GM23248 (cell line): ENCODE measurements around the gene DCD.

Experiments
- EZH2 ChIP-seq: fragments of 200-600 bp; sonication (generic); IDR thresholded peaks from 2 replicates; pipeline ENCODE4 v1.6.1; 2018; ENCODE audit warnings: antibody characterized with exemption, mild to moderate bottlenecking; ENCODE audit not compliant: insufficient read depth, poor library complexity, severe bottlenecking
- EZH2phosphoT487 ChIP-seq: fragments of 200-600 bp; sonication (generic); IDR thresholded peaks from 2 replicates; pipeline ENCODE4 v1.6.1; 2018; ENCODE audit warnings: antibody characterized with exemption, moderate library complexity, mild to moderate bottlenecking, low read depth; ENCODE audit not compliant: insufficient read depth

DNA sequence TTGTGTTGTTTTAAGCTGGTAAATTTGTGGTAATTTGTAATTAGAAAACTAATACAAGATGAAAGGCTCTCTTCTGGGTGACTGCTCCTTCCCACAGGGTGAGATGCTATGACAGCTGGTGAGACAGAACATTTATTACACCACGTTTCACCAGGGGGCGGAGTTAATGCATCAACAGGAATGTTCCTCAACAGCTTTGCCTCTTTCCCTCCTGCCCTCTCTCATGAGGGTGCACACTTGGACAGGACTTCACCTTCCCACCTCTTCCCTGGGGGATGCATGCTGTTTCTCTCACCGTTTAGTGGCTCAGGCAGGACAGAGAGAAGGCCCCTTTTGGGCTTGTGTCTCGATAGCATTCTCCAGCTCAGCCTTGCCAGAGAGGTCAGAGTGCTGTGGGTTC, 46.3 kb downstream of the DCD start:
- TF ChIP-seq EZH2: no peak
- TF ChIP-seq EZH2phosphoT487: no peak
